Transverse colon (tissue), 4 donors: ENCODE measurements around the gene HSD17B7. TPM values are rescaled to one million over a fixed set of nuclear protein-coding genes. Genes with fewer than 3 reads are reported as not detected.
"Not testable (repeated sequence)": the region's sequence is repeated elsewhere in the genome, so short reads cannot be mapped to it uniquely, and the experiment has no call there.

ENCODE experiments used
- DNase-seq: peaks from one replicate; pipeline ENCODE4 v3.0.0-alpha.2; 2019
- H3K27ac ChIP-seq, 4 donors: fragments of 200-600 bp; sonication (generic); 2 replicates each; pipeline ENCODE4 v1.5.1; 2016 to 2018; ENCODE audit warnings: inconsistent platforms in 4 of 4
- H3K27me3 ChIP-seq: fragments of 200-600 bp; sonication (generic); 2 replicates; pipeline ENCODE4 v1.5.1; 2017; ENCODE audit warnings: inconsistent platforms
- H3K36me3 ChIP-seq, 4 donors: fragments of 200-600 bp; sonication (generic); 2 replicates each; pipeline ENCODE4 v1.5.1; 2017 to 2019; ENCODE audit warnings: inconsistent platforms in 4 of 4
- H3K4me1 ChIP-seq, 4 donors: fragments of 200-600 bp; sonication (generic); 2 replicates each; pipeline ENCODE4 v1.5.1; 2017 to 2020; ENCODE audit warnings: inconsistent platforms in 4 of 4
- H3K4me3 ChIP-seq, 4 donors: fragments of 200-600 bp; sonication (generic); 1 replicate in 1 of 4; 2 replicates in 3 of 4; pipeline versions ENCODE4 v1.5.1 to v1.6.1; 2017 to 2019; ENCODE audit warnings: inconsistent platforms in 4 of 4
- H3K9me3 ChIP-seq, 2 donors: fragments of 200-600 bp; sonication (generic); 2 replicates each; pipeline ENCODE4 v1.5.1; 2017 to 2019; ENCODE audit warnings: inconsistent platforms in 2 of 2
- CTCF ChIP-seq, 5 experiments: fragments of 200-600 bp in 3 of 5; fragments of 450-650 bp in 2 of 5; sonication (generic) in 3 of 5; IDR thresholded peaks; 1 replicate in 2 of 5; 2 replicates in 3 of 5; pipeline ENCODE4 v1.5.1; 2016 to 2017; ENCODE audit warnings: antibody characterized with exemption in 5 of 5, inconsistent platforms in 3 of 5, mild to moderate bottlenecking in 2 of 5, moderate library complexity in 1 of 5
- EP300 ChIP-seq: sonication (generic); formaldehyde crosslinking; IDR thresholded peaks from one replicate; pipeline ENCODE4 v1.6.1; 2017; ENCODE audit warnings: antibody characterized with exemption, low read depth
- POLR2A ChIP-seq: fragments of 450-650 bp; IDR thresholded peaks from one replicate; pipeline ENCODE4 v1.6.1; 2016; ENCODE audit warnings: antibody characterized with exemption, mild to moderate bottlenecking, moderate library complexity
- POLR2AphosphoS5 ChIP-seq, 3 donors: sonication (generic); formaldehyde crosslinking; IDR thresholded peaks; one replicate each; pipeline ENCODE4 v1.6.1; 2016; ENCODE audit warnings: antibody characterized with exemption in 3 of 3
- WGBS, 2 donors: methylation state at CpG; one replicate each; pipeline ENCODE4 v1.1.5; 2018; ENCODE audit warnings: low coverage in 1 of 2; 5-methylcytosine and 5-hydroxymethylcytosine counted together
- in situ Hi-C, 4 donors: fragments of 200-750 bp; cut with MboI; loops; one replicate each; pipeline versions ENCODE4 v1.15.0 to v1.15.1; 2017; ENCODE audit warnings: low sequenced_read_pairs in 3 of 4, low pct_ligation_motif_present in 1 of 4, low pct_unique_long_range_greater_than_20kb in 1 of 4
- intact Hi-C: fragments of 100-400 bp; cut with DNase I; formaldehyde crosslinking; loops from one replicate; pipeline ENCODE4 v1.15.1; 2023; ENCODE audit warnings: low total_unique reads
- total RNA-seq, 4 donors: library from RNA; depleted of rRNA; stranded (reverse); fragments of >200 nt; gene quantifications; one replicate each; pipeline ENCODE4 v1.1.0, GENCODE V29; 2016

HSD17B7 gene
- total RNA-seq, 4 donors from 2014 or later: 13.1 to 129 (median 17.5) TPM

GRCh38 chr1:162779043-162779442 lies 11.5 kb upstream of the HSD17B7 start:
- no peak for DNase-seq
- H3K4me1 ChIP-seq: no peaks in the 10 kb centered on the region
- intact Hi-C loops (no loop called here), in situ Hi-C loops (loop anchor here in 2 of 4 donors (25.0 kb wide), 1 partner anchor 167 kb away; no protein-coding TSS in a partner anchor)
- TF ChIP-seq EP300 (no peak), POLR2AphosphoS5 (IDR thresholded peaks at IDR 0.05) (no peak), CTCF (IDR thresholded peaks at IDR 0.05) (no peak), POLR2A (no peak)
- H3K9me3 ChIP-seq: no peaks in the 10 kb centered on the region
- H3K27ac ChIP-seq: no peak overlapping the region
- 90% methylated on average over 1 of the region's 1 CpG; no CpG with 5 or more reads in 1 of the 2 donors for WGBS, 2 donors
- H3K27me3 ChIP-seq: no peaks in the 10 kb centered on the region
- no peak overlapping the region for H3K4me3 ChIP-seq
- H3K36me3 ChIP-seq: no peaks in the 10 kb centered on the region

- intact Hi-C loops: no loop called here
- no peak for TF ChIP-seq POLR2AphosphoS5 (IDR thresholded peaks at IDR 0.05)
- no peak for TF ChIP-seq CTCF (IDR thresholded peaks at IDR 0.05)
- TF ChIP-seq EP300: no peak
- no peak for TF ChIP-seq POLR2A
Observed at GRCh38 chr1:162782671-162783070, 7.8 kb upstream of the HSD17B7 start.

GRCh38 chr1:162784926-162785325 lies 5.6 kb upstream of the HSD17B7 start:
- H3K4me3 ChIP-seq, H3K27me3 ChIP-seq, DNase-seq, H3K36me3 ChIP-seq, H3K4me1 ChIP-seq, intact Hi-C loops, H3K9me3 ChIP-seq, H3K27ac ChIP-seq: not testable (repeated sequence)
- in situ Hi-C loops: loop anchor here in 2 of 4 donors (25.0 kb wide), 1 partner anchor 173 kb away; no protein-coding TSS in a partner anchor
- WGBS, 2 donors: 89 to 100% methylated on average over 1 of the region's 1 CpG

More at GRCh38 chr1:162782671-162783070, 7.8 kb upstream of the HSD17B7 start:
- in situ Hi-C loops: loop anchor here in 2 of 4 donors (25.0 kb wide), 1 partner anchor 170 kb away; no protein-coding TSS in a partner anchor
- Histone ChIP-seq H3K4me3 (no peak overlapping the region), H3K36me3 (no peaks in the 10 kb centered on the region), H3K9me3 (no peaks in the 10 kb centered on the region), H3K27ac (no peak overlapping the region), H3K4me1 (no peaks in the 10 kb centered on the region), H3K27me3 (no peaks in the 10 kb centered on the region)
- no peak for DNase-seq

- peak; percentile 34 for DNase-seq
Observed at GRCh38 chr1:162788783-162789182, 1.7 kb upstream of the HSD17B7 start.

GRCh38 chr1:162790985-162791357 lies 469 bp downstream of the HSD17B7 start:
- intact Hi-C loops, H3K27me3 ChIP-seq, H3K36me3 ChIP-seq, H3K9me3 ChIP-seq, DNase-seq, H3K4me1 ChIP-seq: not testable (repeated sequence)
- Histone ChIP-seq H3K4me3 (peak overlapping the region; percentile 11 to 60 (median 34)), H3K27ac (peak overlapping the region; percentile 84 to 91 (median 87))
- in situ Hi-C loops: loop anchor here in 2 of 4 donors (25.0 kb wide), 1 partner anchor 179 kb away; no protein-coding TSS in a partner anchor
- 0% methylated on average over 7 of the region's 8 CpGs; no CpG with 5 or more reads in 1 of the 2 donors for WGBS, 2 donors

More at GRCh38 chr1:162788783-162789182, 1.7 kb upstream of the HSD17B7 start:
- H3K4me3 ChIP-seq, H3K36me3 ChIP-seq, H3K27me3 ChIP-seq, H3K4me1 ChIP-seq, intact Hi-C loops, H3K9me3 ChIP-seq: not testable (repeated sequence)
- H3K27ac ChIP-seq: peak overlapping the region; percentile 34 to 88 (median 60)
- in situ Hi-C loops: loop anchor here in 2 of 4 donors (25.0 kb wide), 1 partner anchor 176 kb away; no protein-coding TSS in a partner anchor
- WGBS, 2 donors: 40 to 53% methylated on average over 1 of the region's 1 CpG

- peak overlapping the region in 2 of 4 donors; percentile 37 for H3K27ac ChIP-seq
- in situ Hi-C loops: loop anchor here in 2 of 4 donors (25.0 kb wide), 1 partner anchor 182 kb away; no protein-coding TSS in a partner anchor
- DNase-seq, H3K4me1 ChIP-seq, intact Hi-C loops, H3K27me3 ChIP-seq, H3K4me3 ChIP-seq, H3K36me3 ChIP-seq, H3K9me3 ChIP-seq: not testable (repeated sequence)
- WGBS, 2 donors: 67 to 82% methylated on average over 1 of the region's 1 CpG
Observed at GRCh38 chr1:162794284-162794683, 3.8 kb downstream of the HSD17B7 start.

GRCh38 chr1:162796617-162797279 lies 6.2 kb downstream of the HSD17B7 start:
- H3K9me3 ChIP-seq, H3K36me3 ChIP-seq, DNase-seq, H3K4me3 ChIP-seq, intact Hi-C loops, H3K4me1 ChIP-seq, H3K27me3 ChIP-seq, H3K27ac ChIP-seq: not testable (repeated sequence)
- in situ Hi-C loops: loop anchor here in 2 of 4 donors (25.0 kb wide), 1 partner anchor 184 kb away; no protein-coding TSS in a partner anchor
- WGBS, 2 donors: 58 to 63% methylated on average over 3 to 4 of the region's 4 CpGs
